HG03442 (cell line): Measurements from ENCODE around the gene PRSS16.
"Not testable (repeated sequence)": the region's sequence is repeated elsewhere in the genome, so short reads cannot be mapped to it uniquely, and the experiment has no call there.

Experiments used
- ATAC-seq: cut with Tn5 transposase; IDR thresholded peaks from one replicate; pipeline ENCODE4 v1.9.1; 2021; ENCODE audit warnings: mild to moderate bottlenecking, moderate library complexity; ENCODE audit not compliant: unreplicated experiment

PRSS16 gene

GRCh38 chr6:27247133-27247836 is at the start of gene PRSS16:
Gene PRSS16, plus strand, starts transcription at chr6:27247701. Its CDS starts 37 bp downstream, at chr6:27247738.
- no peak for ATAC-seq

GRCh38 chr6:27205375-27206278 is 41.9 kb upstream of the PRSS16 start:
- no peak for ATAC-seq

GRCh38 chr6:27206806-27207205 is 40.7 kb upstream of the PRSS16 start:
- ATAC-seq: no peak

- no peak for ATAC-seq
These were observed 39.5 kb upstream of the PRSS16 start for GRCh38 chr6:27208042-27208441.

GRCh38 chr6:27209196-27209595 is 38.3 kb upstream of the PRSS16 start:
- no peak for ATAC-seq

GRCh38 chr6:27209659-27210269 is 37.7 kb upstream of the PRSS16 start:
- no peak for ATAC-seq

GRCh38 chr6:27213091-27213517 is 34.4 kb upstream of the PRSS16 start:
- ATAC-seq: not testable (repeated sequence)

GRCh38 chr6:27213544-27214125 is 33.9 kb upstream of the PRSS16 start:
- no peak for ATAC-seq

GRCh38 chr6:27214126-27214601 is 33.3 kb upstream of the PRSS16 start:
- ATAC-seq: no peak

GRCh38 chr6:27216874-27217273 is 30.6 kb upstream of the PRSS16 start:
- ATAC-seq: no peak

- not testable (repeated sequence) for ATAC-seq
These were observed 24.5 kb upstream of the PRSS16 start for GRCh38 chr6:27222971-27223370.

GRCh38 chr6:27224729-27225128 is 22.8 kb upstream of the PRSS16 start:
- ATAC-seq: no peak

- no peak for ATAC-seq
These were observed 18.5 kb upstream of the PRSS16 start for GRCh38 chr6:27228963-27229477.

GRCh38 chr6:27230758-27231111 is 16.8 kb upstream of the PRSS16 start:
- no peak for ATAC-seq

- ATAC-seq: no peak
These were observed 12.9 kb upstream of the PRSS16 start for GRCh38 chr6:27234576-27234975.

GRCh38 chr6:27237089-27237803 is 10.3 kb upstream of the PRSS16 start:
- no peak for ATAC-seq

GRCh38 chr6:27238010-27238983 is 9.2 kb upstream of the PRSS16 start:
- no peak for ATAC-seq

- no peak for ATAC-seq
These were observed 8.2 kb upstream of the PRSS16 start for GRCh38 chr6:27239258-27239657.

GRCh38 chr6:27241443-27241842 is 6.1 kb upstream of the PRSS16 start:
- ATAC-seq: no peak
